ENCODE results near the gene NANS. TPM values are rescaled to one million over a fixed set of nuclear protein-coding genes. Genes with fewer than 3 reads are reported as not detected.

Gene NANS
- total and polyA plus RNA-seq, 2 of the 13 experiments (the other 11 are each of a cell fraction or from before 2014, with no cell fraction given): 86.9 to 203 TPM

DNA sequence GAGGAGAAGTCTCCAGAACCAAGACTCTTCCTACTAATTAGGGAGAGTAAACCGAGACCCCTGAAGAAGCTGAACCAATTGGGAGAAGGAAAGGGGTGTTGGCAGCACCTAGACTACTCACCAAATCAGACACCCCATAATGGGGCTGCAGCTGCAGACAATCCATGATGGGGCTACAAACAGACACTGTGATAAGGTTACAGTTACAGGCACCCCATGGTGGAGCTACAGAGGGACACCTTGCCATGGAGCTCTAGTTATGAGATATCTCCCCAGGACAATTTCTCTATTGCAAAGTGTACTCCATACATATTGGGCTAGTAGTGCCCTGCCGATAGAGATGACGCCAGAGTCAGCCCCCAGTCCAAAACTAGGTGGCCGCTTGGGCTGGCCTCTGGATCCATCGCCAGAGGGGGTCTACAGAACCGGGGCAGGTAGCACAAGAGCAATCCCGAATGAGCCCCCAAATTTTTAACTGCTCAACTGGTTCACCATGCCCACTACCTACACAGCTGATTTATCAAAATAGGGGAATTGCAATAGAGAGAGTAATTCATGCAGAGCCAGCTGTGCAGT, 2.1 kb upstream of the NANS start:
- Histone ChIP-seq H3K9ac (ENCODE audit: insufficient read depth, low read depth, low read length) (no peak overlapping the region), H3K4me1 (ENCODE audit: insufficient read depth, low read length) (peaks cover 24% of the 10 kb centered on the region), H4K20me1 (ENCODE audit: insufficient read depth, low read length) (no peaks in the 10 kb centered on the region), H3K9me3 (ENCODE audit: low read length) (no peaks in the 10 kb centered on the region), H3K4me3 (replicated peaks in 1 of 3; ENCODE audit: insufficient read depth in 1 of 3, low read depth in 2 of 3, low read length in 3 of 3) (no peak overlapping the region), H3K27me3 (ENCODE audit: control insufficient read depth in 1 of 2, insufficient read depth in 2 of 2, low read length in 2 of 2) (no peaks in the 10 kb centered on the region), H2AFZ (ENCODE audit: low read length) (no peak overlapping the region), H3K36me3 (replicated peaks in 1 of 2; ENCODE audit: control insufficient read depth in 1 of 2, insufficient read depth in 2 of 2, low read length in 2 of 2) (no peaks in the 10 kb centered on the region), H3K79me2 (ENCODE audit: insufficient read depth, low read length) (peaks cover 25% of the 10 kb centered on the region), H3K27ac (ENCODE audit: extremely low read length, insufficient read depth, low read length) (no peak overlapping the region), H3K4me2 (ENCODE audit: low read depth, low read length) (no peak overlapping the region)
- ATAC-seq (no peak), DNase-seq (ENCODE audit: low spot score) (no peak), FAIRE-seq (no peak)
- ChIA-PET CTCF (ENCODE audit: low intra/inter-chr PET ratio, low total read pairs) (no interaction called here), POLR2A (interaction anchor here (1.4 to 1.5 kb wide), 2 partner anchors 9 to 71 kb away, joined by 4 to 5 read pairs; partner anchors contain the start of gene ANP32B)
- 65% methylated on average over 5 of the region's 7 CpGs for WGBS (ENCODE audit: low lambda C conversion rate)
- intact Hi-C loops (cut with micrococcal nuclease; ENCODE audit: unreplicated experiment): no loop called here
- no TSS peak for BruUV-seq (replicated peaks)
- in situ Hi-C loops (cut with HindIII; ENCODE audit: extremely low pct_ligation_motif_present, low pct_unique_long_range_greater_than_20kb): no loop called here
- TF ChIP-seq, protein P1, sequence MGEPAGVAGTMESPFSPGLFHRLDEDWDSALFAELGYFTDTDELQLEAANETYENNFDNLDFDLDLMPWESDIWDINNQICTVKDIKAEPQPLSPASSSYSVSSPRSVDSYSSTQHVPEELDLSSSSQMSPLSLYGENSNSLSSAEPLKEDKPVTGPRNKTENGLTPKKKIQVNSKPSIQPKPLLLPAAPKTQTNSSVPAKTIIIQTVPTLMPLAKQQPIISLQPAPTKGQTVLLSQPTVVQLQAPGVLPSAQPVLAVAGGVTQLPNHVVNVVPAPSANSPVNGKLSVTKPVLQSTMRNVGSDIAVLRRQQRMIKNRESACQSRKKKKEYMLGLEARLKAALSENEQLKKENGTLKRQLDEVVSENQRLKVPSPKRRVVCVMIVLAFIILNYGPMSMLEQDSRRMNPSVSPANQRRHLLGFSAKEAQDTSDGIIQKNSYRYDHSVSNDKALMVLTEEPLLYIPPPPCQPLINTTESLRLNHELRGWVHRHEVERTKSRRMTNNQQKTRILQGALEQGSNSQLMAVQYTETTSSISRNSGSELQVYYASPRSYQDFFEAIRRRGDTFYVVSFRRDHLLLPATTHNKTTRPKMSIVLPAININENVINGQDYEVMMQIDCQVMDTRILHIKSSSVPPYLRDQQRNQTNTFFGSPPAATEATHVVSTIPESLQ (CRISPR knock-in tag; conservative IDR thresholded peaks at IDR 0.05): no peak
- TF ChIP-seq KDM5B (CRISPR knock-in tag; IDR thresholded peaks at IDR 0.05; ENCODE audit: borderline replicate concordance) (no peak), CREB1 (IDR thresholded peaks at IDR 0.05) (no peak), CREB1 (CRISPR knock-in tag; IDR thresholded peaks at IDR 0.05) (no peak), MATR3 (CRISPR knock-in tag; IDR thresholded peaks at IDR 0.05) (no peak), ZNF530 (CRISPR knock-in tag; IDR thresholded peaks at IDR 0.05; ENCODE audit: low read depth) (no peak), PAWR (CRISPR knock-in tag; IDR thresholded peaks at IDR 0.05; ENCODE audit: borderline replicate concordance) (no peak), ZNF556 (CRISPR knock-in tag; IDR thresholded peaks at IDR 0.05; ENCODE audit: borderline replicate concordance) (no peak), ZNF615 (CRISPR knock-in tag; IDR thresholded peaks at IDR 0.05; ENCODE audit: borderline replicate concordance) (no peak), FOXK1 (CRISPR knock-in tag; IDR thresholded peaks at IDR 0.05; ENCODE audit: borderline replicate concordance, low read depth) (no peak), ZHX1 (CRISPR knock-in tag; IDR thresholded peaks at IDR 0.05; ENCODE audit: low read depth) (no peak), NCOA2 (CRISPR knock-in tag; IDR thresholded peaks at IDR 0.05) (no peak)
- TF ChIP-seq, protein P2, sequence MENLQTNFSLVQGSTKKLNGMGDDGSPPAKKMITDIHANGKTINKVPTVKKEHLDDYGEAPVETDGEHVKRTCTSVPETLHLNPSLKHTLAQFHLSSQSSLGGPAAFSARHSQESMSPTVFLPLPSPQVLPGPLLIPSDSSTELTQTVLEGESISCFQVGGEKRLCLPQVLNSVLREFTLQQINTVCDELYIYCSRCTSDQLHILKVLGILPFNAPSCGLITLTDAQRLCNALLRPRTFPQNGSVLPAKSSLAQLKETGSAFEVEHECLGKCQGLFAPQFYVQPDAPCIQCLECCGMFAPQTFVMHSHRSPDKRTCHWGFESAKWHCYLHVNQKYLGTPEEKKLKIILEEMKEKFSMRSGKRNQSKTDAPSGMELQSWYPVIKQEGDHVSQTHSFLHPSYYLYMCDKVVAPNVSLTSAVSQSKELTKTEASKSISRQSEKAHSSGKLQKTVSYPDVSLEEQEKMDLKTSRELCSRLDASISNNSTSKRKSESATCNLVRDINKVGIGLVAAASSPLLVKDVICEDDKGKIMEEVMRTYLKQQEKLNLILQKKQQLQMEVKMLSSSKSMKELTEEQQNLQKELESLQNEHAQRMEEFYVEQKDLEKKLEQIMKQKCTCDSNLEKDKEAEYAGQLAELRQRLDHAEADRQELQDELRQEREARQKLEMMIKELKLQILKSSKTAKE (CRISPR knock-in tag; IDR thresholded peaks at IDR 0.05; ENCODE audit: borderline replicate concordance): no peak

Data from HepG2 (cell line).